Lower leg skin (tissue), 4 donors: ENCODE measurements around the gene ZCCHC24. TPM values are rescaled to one million over a fixed set of nuclear protein-coding genes. Genes with fewer than 3 reads are reported as not detected.

ENCODE experiments used
- DNase-seq, 2 donors: peaks; one replicate each; pipeline ENCODE4 v3.0.0-alpha.2; 2019; ENCODE audit warnings: low spot score in 2 of 2
- H3K4me3 ChIP-seq: fragments of 200-600 bp; sonication (generic); 2 replicates; pipeline ENCODE4 v1.5.1; 2017; ENCODE audit warnings: mild to moderate bottlenecking, low read depth; ENCODE audit not compliant: poor library complexity, severe bottlenecking
- CTCF ChIP-seq, 3 donors: fragments of 450-650 bp; IDR thresholded peaks; one replicate each; pipeline ENCODE4 v1.5.1; 2016; ENCODE audit warnings: antibody characterized with exemption in 3 of 3, mild to moderate bottlenecking in 3 of 3, moderate library complexity in 2 of 3
- POLR2A ChIP-seq, 2 donors: fragments of 450-650 bp; IDR thresholded peaks; one replicate each; pipeline ENCODE4 v1.6.1; 2016 to 2017; ENCODE audit warnings: antibody characterized with exemption in 2 of 2, mild to moderate bottlenecking in 1 of 2, moderate library complexity in 1 of 2
- WGBS, 2 donors: methylation state at CpG; one replicate each; pipeline ENCODE4 v1.1.5; 2018; 5-methylcytosine and 5-hydroxymethylcytosine counted together
- intact Hi-C: fragments of 100-400 bp; cut with DNase I; formaldehyde crosslinking; loops from one replicate; pipeline ENCODE4 v1.15.0; 2023; ENCODE audit warnings: low total_unique reads
- total RNA-seq, 4 donors: library from RNA; depleted of rRNA; stranded (reverse); fragments of >200 nt; gene quantifications; one replicate each; pipeline ENCODE4 v1.1.0, GENCODE V29; 2016

The ZCCHC24 gene
- total RNA-seq, 4 donors from 2014 or later, result 9.9 to 16.8 (median 13.1) TPM

DNA sequence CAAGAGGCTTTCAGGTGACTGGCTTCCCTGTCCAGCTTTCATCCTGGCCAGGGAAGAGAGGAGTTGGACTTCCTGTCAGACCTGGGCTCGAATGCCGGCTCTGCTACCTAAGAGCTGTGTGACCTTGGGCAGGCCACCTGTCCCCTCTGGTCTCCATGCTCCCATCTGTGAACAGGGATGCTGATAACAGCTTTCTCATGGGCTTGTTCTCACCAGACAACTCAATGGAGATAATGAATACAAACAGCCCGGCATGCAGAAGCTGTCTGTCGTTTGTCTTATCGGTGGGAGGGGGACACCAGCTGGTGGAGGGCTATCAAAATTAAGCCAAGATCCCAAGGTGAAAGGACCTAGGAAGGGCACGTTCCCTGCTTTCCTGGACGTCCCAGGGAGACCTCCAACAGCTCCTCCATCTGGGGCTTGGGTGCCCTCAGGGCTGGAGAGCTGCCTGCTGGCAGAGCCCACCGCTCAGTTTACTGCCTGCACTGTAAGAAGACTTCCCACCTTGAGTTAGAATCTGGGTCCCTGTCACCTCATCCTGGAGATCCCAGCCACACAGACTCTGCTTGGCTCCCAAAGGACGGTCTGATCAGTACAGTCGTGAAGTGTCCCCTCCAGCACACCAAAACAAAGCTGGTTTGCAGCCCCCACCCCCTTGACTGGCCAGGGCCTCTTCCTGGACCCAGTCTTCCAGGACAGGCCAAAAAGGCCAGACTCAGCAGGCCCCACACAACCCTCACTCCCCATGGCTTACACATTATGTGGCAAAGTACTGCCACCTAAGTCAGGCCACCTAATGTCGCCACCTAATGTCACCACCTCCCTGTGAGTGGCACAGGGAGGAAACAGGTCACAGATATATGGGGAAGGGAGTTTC lies 57.2 kb downstream of the ZCCHC24 start:
- H3K4me3 ChIP-seq, result no peak overlapping the region
- WGBS, 2 donors, result 85 to 88% methylated on average over 9 to 10 of the region's 11 CpGs
- TF ChIP-seq CTCF (IDR thresholded peaks at IDR 0.05) (no peak), POLR2A (IDR thresholded peaks at IDR 0.05) (no peak)
- intact Hi-C loops, result no loop called here
- peak in 1 of 2 donors; percentile 62 for DNase-seq

- H3K4me3 ChIP-seq, result no peak overlapping the region
- TF ChIP-seq CTCF (IDR thresholded peaks at IDR 0.05) (no peak), POLR2A (IDR thresholded peaks at IDR 0.05) (no peak)
- 82 to 87% methylated on average over 4 of the region's 5 CpGs for WGBS, 2 donors
- no peak for DNase-seq
- intact Hi-C loops, result no loop called here
These were observed 57.9 kb downstream of the ZCCHC24 start for GRCh38 chr10:79387466-79387973.

DNA sequence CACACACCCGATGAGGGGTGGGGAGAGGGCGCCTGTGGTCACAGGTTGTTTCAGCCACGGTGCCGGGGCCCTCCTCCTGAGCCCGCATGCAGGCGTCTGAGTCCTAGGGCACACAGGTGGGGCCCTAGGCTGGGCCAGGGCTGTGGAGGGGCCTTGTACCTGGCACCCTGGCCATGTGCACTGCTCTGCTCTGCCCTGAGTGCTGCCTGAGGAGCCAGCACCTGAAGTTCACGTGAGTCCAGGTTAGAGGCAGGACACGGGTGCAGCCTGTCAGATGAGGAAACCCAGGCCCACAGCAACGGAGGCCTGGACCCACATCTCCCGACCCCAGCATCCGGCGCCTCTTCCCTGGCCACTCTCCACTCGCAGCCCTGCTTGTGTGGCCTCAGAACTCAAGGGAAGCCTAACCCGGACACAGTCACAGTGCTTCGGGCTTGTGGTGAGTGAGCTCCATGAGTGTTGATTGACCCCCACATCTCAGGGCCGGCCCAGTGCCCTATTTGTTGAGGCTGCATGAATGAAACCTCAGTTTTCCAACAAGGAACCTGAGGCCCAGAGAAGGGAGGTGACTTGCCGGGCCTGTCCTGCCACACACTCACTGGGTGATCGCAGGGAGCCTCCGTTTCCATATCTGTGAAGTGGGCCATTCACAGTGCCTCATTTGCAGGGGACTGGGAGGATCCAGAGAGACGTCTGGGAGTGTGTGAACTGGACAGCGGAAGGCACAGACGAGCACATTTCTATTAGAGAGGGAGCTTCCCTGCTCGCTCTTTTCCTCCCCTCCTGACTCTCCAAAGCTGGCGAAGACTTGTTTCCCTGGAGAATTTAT lies 58.6 kb downstream of the ZCCHC24 start:
- no peak overlapping the region for H3K4me3 ChIP-seq
- TF ChIP-seq POLR2A (IDR thresholded peaks at IDR 0.05) (no peak), CTCF (IDR thresholded peaks at IDR 0.05) (no peak)
- peak; percentile 12 to 81 for DNase-seq
- intact Hi-C loops, result no loop called here
- 81 to 84% methylated on average over 21 to 24 of the region's 24 CpGs for WGBS, 2 donors

GRCh38 chr10:79385804-79386531 lies 59.5 kb downstream of the ZCCHC24 start:
- no peak overlapping the region for H3K4me3 ChIP-seq
- TF ChIP-seq POLR2A (IDR thresholded peaks at IDR 0.05) (no peak), CTCF (IDR thresholded peaks at IDR 0.05) (no peak)
- WGBS, 2 donors, result 89 to 90% methylated on average over 27 to 28 of the region's 28 CpGs
- peak in 1 of 2 donors; percentile 85 for DNase-seq
- intact Hi-C loops, result no loop called here

DNA sequence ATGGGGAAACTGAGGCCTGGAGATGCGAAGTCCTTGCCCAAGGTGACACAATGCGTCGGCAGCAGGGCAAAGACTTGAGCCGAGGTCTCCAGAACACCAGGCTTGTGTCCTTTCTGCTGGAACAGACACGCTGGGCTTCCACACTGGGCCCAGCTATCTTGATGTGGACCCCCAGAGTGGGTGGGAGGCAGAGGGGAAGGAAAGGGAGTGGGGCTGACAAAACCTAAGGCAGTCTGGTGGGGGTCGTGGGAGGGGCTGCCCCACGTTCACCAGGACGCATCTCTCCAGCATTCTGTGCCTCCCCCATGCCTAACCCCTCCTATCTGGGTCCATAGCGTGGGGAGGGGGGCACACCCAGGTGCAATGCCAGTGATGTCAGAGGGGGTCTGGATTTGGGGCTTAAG lies 60.0 kb downstream of the ZCCHC24 start:
- 90 to 91% methylated on average over 9 of the region's 9 CpGs for WGBS, 2 donors
- TF ChIP-seq POLR2A (IDR thresholded peaks at IDR 0.05) (no peak), CTCF (IDR thresholded peaks at IDR 0.05) (no peak)
- intact Hi-C loops, result no loop called here
- no peak overlapping the region for H3K4me3 ChIP-seq
- peak in 1 of 2 donors; percentile 82 for DNase-seq
